B cell (primary cell): ENCODE results near the gene GPLD1. TPM values are rescaled to one million over a fixed set of nuclear protein-coding genes. Genes with fewer than 3 reads are reported as not detected.

Experiments
- ATAC-seq: fragments of 200-7000 bp; cut with Tn5 transposase; one replicate; pipeline ENCODE4 v1.10.0; 2021; ENCODE audit warnings: low read depth, mild to moderate bottlenecking, moderate number of reproducible peaks, moderate library complexity
- CTCF ChIA-PET: fragments of 350-600 bp; sonication (Branson Sonifier 250); formaldehyde crosslinking; loops from one replicate; lab custom pipeline; 2021; ENCODE audit warnings: antibody characterized with exemption, inconsistent platforms; lab: Charles Lee
- POLR2A ChIA-PET: fragments of 350-600 bp; sonication (Branson Sonifier 250); formaldehyde crosslinking; loops from one replicate; lab custom pipeline; 2021; ENCODE audit warnings: antibody characterized with exemption; lab: Charles Lee
- DNase-seq: peaks from one replicate; pipeline ENCODE4 v3.0.0; 2013
- H2AFZ ChIP-seq: 2 replicates; pipeline ENCODE4 v1.6.1; 2012; ENCODE audit warnings: mild to moderate bottlenecking, low read depth, low read length; ENCODE audit not compliant: insufficient read depth, poor library complexity, severe bottlenecking
- H3K27ac ChIP-seq, 2 donors: 1 replicate in 1 of 2; 2 replicates in 1 of 2; pipeline ENCODE4 v1.5.1; 2012 to 2013; ENCODE audit warnings: low read length in 2 of 2, mild to moderate bottlenecking in 2 of 2, moderate library complexity in 1 of 2
- H3K27me3 ChIP-seq, 4 experiments: fragments of 200-600 bp in 1 of 4; sonication (generic) in 1 of 4; replicated peaks in 1 of 4; 1 replicate in 2 of 4; 2 replicates in 2 of 4; pipeline versions ENCODE4 v1.6.1 to v1.7.0; 2013 to 2016; ENCODE audit warnings: low read length in 3 of 4, mild to moderate bottlenecking in 2 of 4, mixed read lengths in 1 of 4, moderate library complexity in 1 of 4; ENCODE audit not compliant: insufficient read depth in 4 of 4, control insufficient read depth in 3 of 4; ENCODE audit errors: control extremely low read depth in 1 of 4
- H3K36me3 ChIP-seq, 2 experiments: replicated peaks in 1 of 2; 1 replicate in 1 of 2; 2 replicates in 1 of 2; pipeline versions ENCODE4 v1.6.1 to v1.7.1; 2013; ENCODE audit warnings: low read length in 1 of 2; ENCODE audit not compliant: insufficient read depth in 2 of 2, control insufficient read depth in 1 of 2; ENCODE audit errors: control extremely low read depth in 1 of 2, extremely low read depth in 1 of 2
- H3K4me1 ChIP-seq, 2 donors: fragments of 200-600 bp in 1 of 2; sonication (generic) in 1 of 2; 1 replicate in 1 of 2; 2 replicates in 1 of 2; pipeline versions ENCODE4 v1.5.1 to v1.6.1; 2013 to 2017; ENCODE audit warnings: low read length in 2 of 2; ENCODE audit not compliant: control insufficient read depth in 2 of 2, insufficient read depth in 2 of 2
- H3K4me2 ChIP-seq: replicated peaks from 2 replicates; pipeline ENCODE3; 2012; ENCODE audit warnings: mild to moderate bottlenecking, low read depth, low read length; ENCODE audit not compliant: poor library complexity, severe bottlenecking
- H3K4me3 ChIP-seq, 5 experiments: fragments of 200-600 bp in 1 of 5; sonication (generic) in 1 of 5; 1 replicate in 3 of 5; 2 replicates in 2 of 5; pipeline versions ENCODE4 v1.5.1 to v1.7.0; 2011 to 2016; ENCODE audit warnings: low read length in 4 of 5, mild to moderate bottlenecking in 4 of 5, low read depth in 2 of 5, control low read depth in 1 of 5, moderate library complexity in 1 of 5; ENCODE audit not compliant: insufficient read depth in 1 of 5; ENCODE audit errors: control extremely low read depth in 1 of 5, extremely low read depth in 1 of 5
- H3K79me2 ChIP-seq: fragments of 200-600 bp; sonication (generic); one replicate; pipeline ENCODE4 v1.6.0; 2016; ENCODE audit warnings: low read length; ENCODE audit not compliant: control insufficient read depth, insufficient read depth
- H3K9ac ChIP-seq: fragments of 200-600 bp; sonication (generic); 2 replicates; pipeline ENCODE4 v1.6.1; 2017; ENCODE audit warnings: mild to moderate bottlenecking, low read length, moderate library complexity
- H3K9me3 ChIP-seq, 3 donors: one replicate each; pipeline versions ENCODE4 v1.6.1 to v1.7.1; 2013; ENCODE audit warnings: low read length in 2 of 3; ENCODE audit not compliant: control insufficient read depth in 2 of 3, insufficient read depth in 1 of 3; ENCODE audit errors: control extremely low read depth in 1 of 3
- H4K20me1 ChIP-seq: 2 replicates; pipeline ENCODE4 v1.6.0; 2012; ENCODE audit warnings: mild to moderate bottlenecking, low read length; ENCODE audit not compliant: insufficient read depth, control insufficient read depth, poor library complexity, severe bottlenecking
- H3K27ac Mint-ChIP-seq: one replicate; pipeline ENCODE4 v1.8.0; 2021; ENCODE audit warnings: mixed read lengths
- H3K27me3 Mint-ChIP-seq: one replicate; pipeline ENCODE4 v1.8.0; 2021; ENCODE audit warnings: mixed read lengths
- H3K4me1 Mint-ChIP-seq: one replicate; pipeline ENCODE4 v1.8.0; 2021; ENCODE audit warnings: mixed read lengths
- H3K4me3 Mint-ChIP-seq: one replicate; pipeline ENCODE4 v1.8.0; 2021; ENCODE audit warnings: mixed read lengths
- H3K9me3 Mint-ChIP-seq: one replicate; pipeline ENCODE4 v1.8.0; 2022; ENCODE audit warnings: mixed read lengths; ENCODE audit not compliant: insufficient read depth
- CTCF ChIP-seq: fragments of 200-600 bp; IDR thresholded peaks from one replicate; pipeline ENCODE4 v1.8.0; 2022; ENCODE audit warnings: antibody characterized with exemption, mild to moderate bottlenecking
- EZH2 ChIP-seq: IDR thresholded peaks from 2 replicates; pipeline ENCODE4 v1.6.1; 2012; ENCODE audit warnings: borderline replicate concordance, low read depth, mild to moderate bottlenecking, moderate library complexity, low read length; ENCODE audit not compliant: insufficient read depth, poor library complexity, severe bottlenecking
- WGBS: methylation state at CpG from one replicate; pipeline ENCODE4 v1.1.5; 2013; ENCODE audit warnings: missing lambda C conversion rate; ENCODE audit not compliant: insufficient coverage; 5-methylcytosine and 5-hydroxymethylcytosine counted together
- intact Hi-C: fragments of 100-400 bp; cut with micrococcal nuclease; formaldehyde crosslinking; loops from one replicate; pipeline ENCODE4 v1.10.0; 2022
- polyA plus RNA-seq: library from polyadenylated mRNA; depleted of rRNA; stranded (reverse); fragments of >200 nt; gene quantifications from 2 replicates; pipeline ENCODE4 v1.2.3, GENCODE V29; 2012
- total RNA-seq, 2 donors: library from RNA; stranded (reverse); fragments of 120-200 nt in 1 of 2; gene quantifications; 1 replicate in 1 of 2; 2 replicates in 1 of 2; pipeline versions ENCODE4 v1.2.3 to v1.2.4, GENCODE V29; 2013 to 2022

GPLD1 gene
- total and polyA plus RNA-seq, 2 donors (not counting 1 experiment from before 2014, with no cell fraction given) = 1.9 to 7.0 TPM

GRCh38 chr6:24524805-24525204, 35.4 kb upstream of the GPLD1 start:
- H3K27me3 Mint-ChIP-seq = no peaks in the 10 kb centered on the region
- Histone ChIP-seq H3K9me3 (no peaks in the 10 kb centered on the region), H3K9ac (no peak overlapping the region), H3K27ac (no peak overlapping the region), H3K36me3 (no peaks in the 10 kb centered on the region), H3K4me2 (no peak overlapping the region), H4K20me1 (no peaks in the 10 kb centered on the region), H3K4me3 (no peak overlapping the region), H3K27me3 (no peaks in the 10 kb centered on the region), H3K79me2 (no peaks in the 10 kb centered on the region), H2AFZ (no peak overlapping the region), H3K4me1 (peaks cover 32 to 38% of the 10 kb centered on the region in 2 donors)
- H3K4me1 Mint-ChIP-seq = peaks cover 48% of the 10 kb centered on the region
- CTCF ChIA-PET = interaction anchor here (0.5 to 5.8 kb wide), 8 partner anchors 11 to 171 kb away, joined by 4 to 82 read pairs (median 8); partner anchors contain the start of gene ALDH5A1
- H3K27ac Mint-ChIP-seq = peak overlapping the region; percentile 47
- 48% methylated on average over 3 of the region's 5 CpGs for WGBS
- DNase-seq = peak; percentile 47
- no peak for ATAC-seq
- no peaks in the 10 kb centered on the region for H3K9me3 Mint-ChIP-seq
- TF ChIP-seq CTCF = peak; percentile 22
- TF ChIP-seq EZH2 = no peak
- intact Hi-C loops = loop anchor here (1.0 to 5.0 kb wide), 4 partner anchors 93 to 252 kb away; partner anchors contain the start of gene KIAA0319
- POLR2A ChIA-PET = no interaction called here
- H3K4me3 Mint-ChIP-seq = no peak overlapping the region

DNA sequence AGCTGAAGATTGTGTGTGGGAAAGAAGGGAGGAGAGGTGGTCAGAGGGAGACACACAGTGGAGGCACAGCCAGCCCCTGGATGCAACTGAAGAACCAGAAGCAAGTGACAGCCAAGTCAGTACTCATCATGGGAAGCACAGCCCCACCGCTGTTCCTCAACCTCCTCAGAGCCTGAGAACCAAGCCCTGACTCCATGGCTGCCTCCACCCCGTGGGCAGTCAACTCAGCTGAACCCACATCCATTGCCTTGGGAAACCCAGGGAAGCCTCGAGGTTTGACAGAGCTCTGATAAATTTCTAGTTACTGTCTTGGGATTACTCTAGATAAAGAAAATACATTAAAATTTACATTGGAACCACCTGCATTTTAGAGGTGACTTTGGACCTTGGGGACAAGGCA, 35.0 kb upstream of the GPLD1 start:
- Histone ChIP-seq H3K27me3 (no peaks in the 10 kb centered on the region), H3K4me3 (no peak overlapping the region), H3K9ac (no peak overlapping the region), H3K9me3 (no peaks in the 10 kb centered on the region), H3K36me3 (no peaks in the 10 kb centered on the region), H4K20me1 (no peaks in the 10 kb centered on the region), H3K4me1 (peaks cover 32 to 38% of the 10 kb centered on the region in 2 donors), H3K4me2 (no peak overlapping the region), H3K27ac (no peak overlapping the region), H3K79me2 (no peaks in the 10 kb centered on the region), H2AFZ (no peak overlapping the region)
- Mint-ChIP-seq H3K9me3 (no peaks in the 10 kb centered on the region), H3K27me3 (no peaks in the 10 kb centered on the region), H3K4me1 (peaks cover 48% of the 10 kb centered on the region), H3K27ac (peak overlapping the region; percentile 60), H3K4me3 (no peak overlapping the region)
- no peak for TF ChIP-seq CTCF
- TF ChIP-seq EZH2 = no peak
- no peak for DNase-seq
- CTCF ChIA-PET = interaction anchor here (0.5 to 5.8 kb wide), 9 partner anchors 10 to 230 kb away, joined by 3 to 82 read pairs (median 5); partner anchors contain the start of gene ALDH5A1
- WGBS = 75% methylated on average over 2 of the region's 3 CpGs
- POLR2A ChIA-PET = no interaction called here
- no peak for ATAC-seq
- intact Hi-C loops = loop anchor here (5.0 kb wide), 3 partner anchors 92 to 253 kb away; partner anchors contain the start of gene KIAA0319
